Activated CD4-positive, alpha-beta T cell treated with anti-CD3 and anti-CD28 coated beads for 36 hours (primary cell): ENCODE data around the gene DNAAF3. TPM values are rescaled to one million over a fixed set of nuclear protein-coding genes. Genes with fewer than 3 reads are reported as not detected.

Experiments
- ATAC-seq: fragments of 200-7000 bp; cut with Tn5 transposase; one replicate; pipeline ENCODE4 v1.10.0; 2021; ENCODE audit warnings: mild to moderate bottlenecking, moderate library complexity
- CTCF ChIA-PET: fragments of 350-600 bp; sonication (Branson Sonifier 250); formaldehyde crosslinking; loops from one replicate; lab custom pipeline; 2021; ENCODE audit warnings: antibody characterized with exemption; lab: Charles Lee
- POLR2A ChIA-PET: fragments of 350-600 bp; sonication (Branson Sonifier 250); formaldehyde crosslinking; loops from one replicate; lab custom pipeline; 2021; ENCODE audit warnings: antibody characterized with exemption, inconsistent platforms; lab: Charles Lee
- DNase-seq: peaks from one replicate; pipeline ENCODE4 v3.0.0-alpha.2; 2020
- H3K27ac Mint-ChIP-seq: one replicate; pipeline ENCODE4 v1.8.0; 2021; ENCODE audit warnings: mixed read lengths
- H3K27me3 Mint-ChIP-seq: one replicate; pipeline ENCODE4 v1.8.0; 2021; ENCODE audit warnings: mixed read lengths
- H3K36me3 Mint-ChIP-seq: one replicate; pipeline ENCODE4 v1.8.0; 2021; ENCODE audit warnings: low read depth, mixed read lengths
- H3K4me1 Mint-ChIP-seq: one replicate; pipeline ENCODE4 v1.8.0; 2021; ENCODE audit warnings: mixed read lengths
- H3K4me3 Mint-ChIP-seq: one replicate; pipeline ENCODE4 v1.8.0; 2021; ENCODE audit warnings: mild to moderate bottlenecking, moderate library complexity, mixed read lengths
- H3K9me3 Mint-ChIP-seq: one replicate; pipeline ENCODE4 v1.8.0; 2021; ENCODE audit warnings: low read depth, mixed read lengths
- intact Hi-C, 2 experiments: fragments of 100-400 bp; cut with DNase I in 1 of 2; cut with micrococcal nuclease in 1 of 2; formaldehyde crosslinking; loops; one replicate each; pipeline versions ENCODE4 v1.14.2 to v1.15.1; 2022 to 2024; cut with DNase I, micrococcal nuclease
- total RNA-seq, 2 experiments: library from RNA; stranded (reverse); gene quantifications; one replicate each; pipeline ENCODE4 v1.2.3, GENCODE V29; 2021

Gene DNAAF3
- total RNA-seq, 2 experiments from 2014 or later: 0.53 to 0.72 TPM

GRCh38 chr19:55149078-55150003 is 17.1 kb downstream of the DNAAF3 start, which contains the start of gene TNNT1:
Gene TNNT1 (minus strand): TSS chr19:55149206. CDS start chr19:55147157, 2,049 bp downstream.
- ChIA-PET CTCF (interaction anchor here (0.6 kb wide), 2 partner anchors 11 to 130 kb away, joined by 3 read pairs; partner anchors contain the start of gene HSPBP1), POLR2A (no interaction called here)
- Mint-ChIP-seq H3K4me3 (no peak within 1 kb of the TSS), H3K27ac (no peak within 1 kb of the TSS), H3K36me3 (peaks cover 4% of the 10 kb centered on the region), H3K27me3 (peaks cover 15% of the 10 kb centered on the region), H3K9me3 (peaks cover 11% of the 10 kb centered on the region), H3K4me1 (peaks cover 17% of the 10 kb centered on the region)
- no peak for DNase-seq
- intact Hi-C loops: loop anchor here in 1 of 2 experiments (10.0 kb wide), 1 partner anchor 355 kb away; no protein-coding TSS in a partner anchor
- no peak for ATAC-seq

DNA sequence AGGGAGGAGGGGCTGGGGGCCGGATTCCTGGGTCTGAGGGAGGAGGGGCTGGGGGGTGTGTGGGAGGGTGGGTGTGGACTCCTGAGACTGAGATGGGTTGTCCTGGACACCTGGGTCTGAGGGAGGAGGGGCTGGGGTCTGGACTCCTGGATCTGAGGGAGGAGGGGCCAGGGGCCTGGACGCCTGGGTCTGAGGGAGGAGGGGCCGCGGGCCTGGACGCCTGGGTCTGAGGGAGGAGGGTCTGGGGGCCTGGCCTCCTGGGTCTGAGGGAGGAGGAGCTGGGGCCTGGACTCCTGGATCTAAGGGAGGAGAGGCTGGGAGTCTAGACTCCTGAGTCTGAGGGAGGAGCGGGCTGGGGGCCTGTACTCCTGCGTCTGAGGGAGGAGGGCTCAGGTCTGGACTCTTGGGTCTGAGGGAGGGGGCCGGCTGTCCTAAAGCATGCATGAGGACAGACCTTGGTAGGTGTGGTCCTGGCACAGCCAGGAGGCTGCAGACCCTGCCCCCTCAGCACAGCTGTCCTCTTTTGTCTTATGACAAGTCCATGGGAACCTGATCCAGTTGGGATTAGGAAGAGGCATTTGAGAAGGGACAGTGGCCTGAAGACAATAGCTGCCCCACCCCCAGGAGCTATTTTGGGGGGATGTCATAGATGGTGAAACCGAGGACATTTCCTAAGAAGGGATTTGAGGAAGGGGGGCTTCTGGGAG is 18.7 kb downstream of the DNAAF3 start:
- no peak for DNase-seq
- H3K4me1 Mint-ChIP-seq: peaks cover 10% of the 10 kb centered on the region
- ChIA-PET CTCF (interaction anchor here (0.5 kb wide), 1 partner anchor 13 kb away, joined by 3 read pairs; no protein-coding TSS in a partner anchor), POLR2A (no interaction called here)
- intact Hi-C loops: loop anchor here in 1 of 2 experiments (10.0 kb wide), 1 partner anchor 357 kb away; no protein-coding TSS in a partner anchor
- peaks cover 19% of the 10 kb centered on the region for H3K27me3 Mint-ChIP-seq
- no peak for ATAC-seq
- no peak overlapping the region for H3K4me3 Mint-ChIP-seq
- H3K27ac Mint-ChIP-seq: no peak overlapping the region
- peaks cover 11% of the 10 kb centered on the region for H3K9me3 Mint-ChIP-seq
- peaks cover 4% of the 10 kb centered on the region for H3K36me3 Mint-ChIP-seq

GRCh38 chr19:55146705-55147273 is 19.6 kb downstream of the DNAAF3 start:
- no peak overlapping the region for H3K4me3 Mint-ChIP-seq
- DNase-seq (no peak), ATAC-seq (peak; percentile 49)
- CTCF ChIA-PET: interaction anchor here (0.5 to 1.2 kb wide), 3 partner anchors 13 to 570 kb away, joined by 3 to 5 read pairs (median 4); no protein-coding TSS in a partner anchor
- no peak overlapping the region for H3K27ac Mint-ChIP-seq
- H3K36me3 Mint-ChIP-seq: peaks cover under 1% of the 10 kb centered on the region
- POLR2A ChIA-PET: no interaction called here
- H3K27me3 Mint-ChIP-seq: peaks cover 20% of the 10 kb centered on the region
- intact Hi-C loops: loop anchor here (1.0 to 10.0 kb wide), 2 partner anchors 272 to 358 kb away; no protein-coding TSS in a partner anchor
- H3K4me1 Mint-ChIP-seq: peaks cover 4% of the 10 kb centered on the region
- peaks cover 6% of the 10 kb centered on the region for H3K9me3 Mint-ChIP-seq

GRCh38 chr19:55146078-55146704 is 20.2 kb downstream of the DNAAF3 start:
- peaks cover 23% of the 10 kb centered on the region for H3K27me3 Mint-ChIP-seq
- no peak overlapping the region for H3K4me3 Mint-ChIP-seq
- no peaks in the 10 kb centered on the region for H3K9me3 Mint-ChIP-seq
- no peaks in the 10 kb centered on the region for H3K36me3 Mint-ChIP-seq
- intact Hi-C loops: loop anchor here (1.0 to 10.0 kb wide), 2 partner anchors 272 to 359 kb away; no protein-coding TSS in a partner anchor
- ChIA-PET POLR2A (no interaction called here), CTCF (interaction anchor here (0.6 to 1.2 kb wide), 3 partner anchors 14 to 570 kb away, joined by 3 to 5 read pairs (median 3); no protein-coding TSS in a partner anchor)
- H3K4me1 Mint-ChIP-seq: peaks cover 2% of the 10 kb centered on the region
- peak; percentile 23 for ATAC-seq
- no peak overlapping the region for H3K27ac Mint-ChIP-seq
- peak; percentile 59 for DNase-seq

DNA sequence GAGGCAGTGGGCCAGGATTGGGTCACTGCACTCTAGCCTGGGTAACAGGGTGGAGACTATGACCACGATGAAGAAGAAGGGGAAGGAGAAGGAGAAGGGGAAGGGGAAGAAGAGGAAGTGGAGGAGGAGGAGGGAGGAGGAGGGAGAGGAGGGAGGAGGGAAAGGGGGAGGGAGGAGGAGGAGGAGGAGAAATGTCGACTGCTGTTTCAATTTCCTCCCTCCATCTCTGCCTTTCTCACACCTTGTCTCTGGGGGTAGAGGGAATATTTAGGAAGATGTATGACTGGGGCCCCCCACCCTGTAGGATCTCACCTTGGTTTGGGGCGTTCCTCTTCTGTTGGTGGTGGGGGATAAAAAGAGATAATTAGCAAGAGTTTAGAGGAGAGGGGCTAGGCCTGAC is 21.2 kb downstream of the DNAAF3 start:
- no peak for ATAC-seq
- Mint-ChIP-seq H3K27ac (no peak overlapping the region), H3K4me3 (no peak overlapping the region), H3K9me3 (no peaks in the 10 kb centered on the region), H3K4me1 (peaks cover 2% of the 10 kb centered on the region), H3K36me3 (no peaks in the 10 kb centered on the region), H3K27me3 (peaks cover 28% of the 10 kb centered on the region)
- ChIA-PET POLR2A (no interaction called here), CTCF (interaction anchor here (1.2 kb wide), 1 partner anchor 359 kb away, joined by 4 read pairs; no protein-coding TSS in a partner anchor)
- intact Hi-C loops: loop anchor here in 1 of 2 experiments (10.0 kb wide), 1 partner anchor 360 kb away; no protein-coding TSS in a partner anchor
- no peak for DNase-seq

GRCh38 chr19:55141696-55142095 is 24.7 kb downstream of the DNAAF3 start:
- POLR2A ChIA-PET: interaction anchor here (0.6 kb wide), 1 partner anchor 256 kb away, joined by 3 read pairs; no protein-coding TSS in a partner anchor
- H3K27ac Mint-ChIP-seq: no peak overlapping the region
- H3K27me3 Mint-ChIP-seq: peaks cover 31% of the 10 kb centered on the region

GRCh38 chr19:55137915-55138314 is 28.5 kb downstream of the DNAAF3 start:
- Mint-ChIP-seq H3K4me1 (no peaks in the 10 kb centered on the region), H3K4me3 (no peak overlapping the region), H3K9me3 (no peaks in the 10 kb centered on the region), H3K36me3 (no peaks in the 10 kb centered on the region), H3K27me3 (peaks cover 20% of the 10 kb centered on the region), H3K27ac (no peak overlapping the region)
- ATAC-seq (no peak), DNase-seq (no peak)
- CTCF ChIA-PET: no interaction called here
- POLR2A ChIA-PET: no interaction called here
- intact Hi-C loops: no loop called here

More at GRCh38 chr19:55141696-55142095, 24.7 kb downstream of the DNAAF3 start:
- ATAC-seq (no peak), DNase-seq (no peak)
- intact Hi-C loops: loop anchor here (1.0 to 10.0 kb wide), 6 partner anchors 19 to 490 kb away; no protein-coding TSS in a partner anchor
- Mint-ChIP-seq H3K4me3 (no peak overlapping the region), H3K9me3 (no peaks in the 10 kb centered on the region), H3K4me1 (peaks cover 2% of the 10 kb centered on the region), H3K36me3 (no peaks in the 10 kb centered on the region)
- CTCF ChIA-PET: interaction anchor here (0.6 to 2.3 kb wide), 10 partner anchors 9 to 924 kb away, joined by 3 to 12 read pairs (median 4); no protein-coding TSS in a partner anchor

DNA sequence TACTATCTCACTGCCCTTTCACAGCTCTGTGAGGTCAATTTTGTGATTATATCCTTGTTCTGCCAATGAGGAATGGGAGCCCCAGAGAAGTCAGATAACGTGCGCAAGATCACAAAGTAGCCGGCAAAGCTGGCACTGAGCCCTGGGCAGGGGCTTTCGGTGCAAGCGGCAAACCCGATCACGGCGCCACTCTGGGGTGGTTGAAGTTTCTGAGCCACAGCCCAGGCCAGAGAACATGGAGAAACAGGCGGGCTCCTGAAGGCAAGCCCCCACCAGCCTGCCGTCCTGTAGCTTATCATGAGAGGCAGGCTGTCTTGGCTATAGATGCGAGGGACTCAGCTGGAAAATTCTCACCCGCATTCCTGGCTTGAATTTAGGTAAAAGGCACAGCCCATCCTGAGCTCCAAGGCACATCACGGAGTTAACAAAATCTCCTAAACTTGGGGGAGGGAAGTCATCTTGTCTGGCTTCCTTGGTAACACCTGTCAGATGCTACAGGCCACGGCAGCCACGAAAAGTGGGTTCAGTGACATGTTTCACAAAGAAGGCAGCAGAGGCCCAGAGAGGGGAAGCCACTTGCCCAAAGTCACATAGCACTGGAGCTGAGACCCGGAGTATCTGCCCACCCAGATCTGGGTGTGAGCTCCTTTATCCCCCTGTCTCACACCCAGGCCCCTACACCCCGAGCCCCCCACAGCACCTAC is 29.9 kb downstream of the DNAAF3 start:
- Mint-ChIP-seq H3K27me3 (peaks cover 21% of the 10 kb centered on the region), H3K4me1 (no peaks in the 10 kb centered on the region), H3K36me3 (no peaks in the 10 kb centered on the region), H3K27ac (no peak overlapping the region), H3K9me3 (no peaks in the 10 kb centered on the region), H3K4me3 (no peak overlapping the region)
- ChIA-PET CTCF (interaction anchor here (0.6 to 1.0 kb wide), 5 partner anchors 12 to 924 kb away, joined by 3 read pairs; no protein-coding TSS in a partner anchor), POLR2A (interaction anchor here (0.5 to 0.6 kb wide), 2 partner anchors 35 to 62 kb away, joined by 3 read pairs; no protein-coding TSS in a partner anchor)
- DNase-seq (no peak), ATAC-seq (no peak)
- intact Hi-C loops: no loop called here

GRCh38 chr19:55134736-55135135 is 31.7 kb downstream of the DNAAF3 start:
- no peak overlapping the region for H3K27ac Mint-ChIP-seq
- no peaks in the 10 kb centered on the region for H3K4me1 Mint-ChIP-seq
- H3K9me3 Mint-ChIP-seq: no peaks in the 10 kb centered on the region
- DNase-seq (no peak), ATAC-seq (no peak)
- no peak overlapping the region for H3K4me3 Mint-ChIP-seq
- no peaks in the 10 kb centered on the region for H3K36me3 Mint-ChIP-seq
- H3K27me3 Mint-ChIP-seq: peaks cover 24% of the 10 kb centered on the region
- CTCF ChIA-PET: interaction anchor here (0.8 to 1.3 kb wide), 2 partner anchors 8 to 13 kb away, joined by 3 read pairs; no protein-coding TSS in a partner anchor
- POLR2A ChIA-PET: no interaction called here
- intact Hi-C loops: loop anchor here in 1 of 2 experiments (5.0 kb wide), 1 partner anchor 252 kb away; no protein-coding TSS in a partner anchor
